HCT116 (cell line): ENCODE data around the gene CELA2A.

ENCODE experiments used
- CTCF ChIP-seq, 3 experiments: fragments of 200-600 bp in 1 of 3; sonication (generic) in 1 of 3; IDR thresholded peaks in 2 of 3; conservative IDR thresholded peaks in 1 of 3; 2 replicates each; pipeline ENCODE4 v1.5.1; 2012 to 2017; ENCODE audit warnings: low read depth in 2 of 3, low read length in 2 of 3, antibody characterized with exemption in 1 of 3, borderline replicate concordance in 1 of 3, control low read depth in 1 of 3, mild to moderate bottlenecking in 1 of 3, mixed read lengths in 1 of 3, mixed run types in 1 of 3, moderate library complexity in 1 of 3; ENCODE audit not compliant: insufficient read depth in 1 of 3
- EZH2phosphoT487 ChIP-seq: fragments of 200-600 bp; IDR thresholded peaks from 2 replicates; pipeline ENCODE4 v1.6.1; 2018; ENCODE audit warnings: antibody characterized with exemption, borderline replicate concordance

DNA sequence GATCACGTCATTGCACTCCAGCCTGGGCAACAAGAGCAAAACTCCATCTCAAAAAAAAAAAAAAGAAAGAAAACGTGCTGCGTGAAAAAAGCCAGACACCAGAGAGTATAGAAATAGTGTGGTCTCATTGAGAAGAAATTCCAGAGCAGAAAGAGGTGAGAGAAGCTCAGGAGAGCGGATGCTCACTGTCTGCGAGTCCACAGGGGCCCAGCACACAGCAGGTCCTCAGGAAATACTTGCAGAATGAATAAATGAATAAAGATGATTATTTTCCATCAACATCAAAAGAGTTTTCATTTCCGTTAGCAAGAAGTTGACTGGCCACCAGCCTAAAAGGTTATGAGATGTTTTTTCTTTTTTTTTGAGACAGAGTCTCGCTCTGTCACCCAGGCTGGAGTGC lies 53.1 kb downstream of the CELA2A start:
- TF ChIP-seq EZH2phosphoT487 (no peak), CTCF (IDR thresholded peaks at IDR 0.05 in 2 of 3, conservative IDR thresholded peaks at IDR 0.05 in 1 of 3; ENCODE audit: borderline replicate concordance in 1 of 3, insufficient read depth in 1 of 3, low read depth in 2 of 3, low read length in 2 of 3) (no peak)
